IMR-90 (cell line): ENCODE data around the gene KRTAP5-10. TPM values are rescaled to one million over a fixed set of nuclear protein-coding genes. Genes with fewer than 3 reads are reported as not detected.

Experiments
- ATAC-seq: fragments of 200-7000 bp; cut with Tn5 transposase; 2 replicates; pipeline ENCODE4 v1.9.1; 2020; ENCODE audit warnings: low read depth, mild to moderate bottlenecking, moderate library complexity
- BruUV-seq: library from RNA; stranded (reverse); fragments of 400-500 nt; replicated peaks from 2 replicates; lab custom pipeline; 2021; lab: Mats Ljungman, UMichigan
- CTCF ChIA-PET: fragments of 300-600 bp; formaldehyde crosslinking; extraction: SDS; loops from one replicate; lab custom pipeline; 2021; ENCODE audit warnings: antibody characterized with exemption; lab: Yijun Ruan, JAX
- POLR2A ChIA-PET: fragments of 300-600 bp; sonication (Branson Sonifier 250); formaldehyde crosslinking; loops from one replicate; lab custom pipeline; 2022; ENCODE audit warnings: antibody characterized with exemption; ENCODE audit not compliant: unreplicated experiment; lab: Charles Lee
- DNase-seq: peaks from one replicate; pipeline ENCODE4 v3.0.0; 2013
- H2AFZ ChIP-seq: replicated peaks from 2 replicates; pipeline ENCODE3; 2013; ENCODE audit warnings: low read length, mild to moderate bottlenecking; ENCODE audit not compliant: poor library complexity
- H2AK5ac ChIP-seq: 2 replicates; pipeline ENCODE4 v1.6.1; 2013; ENCODE audit warnings: low read depth, low read length, inconsistent platforms
- H2AK9ac ChIP-seq: replicated peaks from 2 replicates; pipeline ENCODE3; 2013; ENCODE audit warnings: mild to moderate bottlenecking, low read depth, low read length, moderate library complexity; ENCODE audit not compliant: poor library complexity
- H2BK120ac ChIP-seq: 2 replicates; pipeline ENCODE4 v1.6.1; 2013; ENCODE audit warnings: low read depth, low read length, inconsistent platforms
- H2BK15ac ChIP-seq: 3 replicates; pipeline ENCODE4 v1.6.1; 2013; ENCODE audit warnings: low read depth, low read length, inconsistent platforms
- H2BK20ac ChIP-seq: 2 replicates; pipeline ENCODE4 v1.6.1; 2013; ENCODE audit warnings: low read depth, mild to moderate bottlenecking, inconsistent platforms, low read length, moderate library complexity
- H2BK5ac ChIP-seq: 2 replicates; pipeline ENCODE4 v1.6.1; 2013; ENCODE audit warnings: mild to moderate bottlenecking, low read depth, low read length, inconsistent platforms; ENCODE audit not compliant: poor library complexity, severe bottlenecking
- H3K14ac ChIP-seq: replicated peaks from 2 replicates; pipeline ENCODE4 v1.6.1; 2013; ENCODE audit warnings: low read depth, low read length, inconsistent platforms
- H3K18ac ChIP-seq: 2 replicates; pipeline ENCODE4 v1.6.1; 2013; ENCODE audit warnings: low read depth, low read length, control low read depth
- H3K23ac ChIP-seq: 2 replicates; pipeline ENCODE4 v1.6.1; 2013; ENCODE audit warnings: low read depth, low read length, inconsistent platforms
- H3K27ac ChIP-seq: 2 replicates; pipeline ENCODE4 v1.5.1; 2013; ENCODE audit warnings: mild to moderate bottlenecking, control low read depth, low read length; ENCODE audit not compliant: insufficient read depth
- H3K27me3 ChIP-seq: 2 replicates; pipeline ENCODE4 v1.6.1; 2013; ENCODE audit warnings: low read length; ENCODE audit not compliant: control insufficient read depth, insufficient read depth
- H3K36me3 ChIP-seq: 2 replicates; pipeline ENCODE4 v1.6.1; 2013; ENCODE audit warnings: low read length, mixed read lengths; ENCODE audit not compliant: control insufficient read depth, insufficient read depth
- H3K4ac ChIP-seq: 2 replicates; pipeline ENCODE4 v1.6.1; 2013; ENCODE audit warnings: low read depth, low read length, inconsistent platforms
- H3K4me1 ChIP-seq: 2 replicates; pipeline ENCODE4 v1.6.1; 2013; ENCODE audit warnings: low read length, mixed read lengths; ENCODE audit not compliant: control insufficient read depth, insufficient read depth
- H3K4me2 ChIP-seq: 2 replicates; pipeline ENCODE4 v1.6.1; 2013; ENCODE audit warnings: low read depth, mild to moderate bottlenecking, control low read depth, low read length, moderate library complexity
- H3K4me3 ChIP-seq: 2 replicates; pipeline ENCODE4 v1.5.1; 2013; ENCODE audit warnings: low read depth, mild to moderate bottlenecking, control low read depth, low read length, moderate library complexity; ENCODE audit not compliant: insufficient read depth
- H3K56ac ChIP-seq: 2 replicates; pipeline ENCODE4 v1.6.1; 2013; ENCODE audit warnings: low read length, inconsistent platforms; ENCODE audit not compliant: insufficient read depth; ENCODE audit errors: extremely low read depth
- H3K79me1 ChIP-seq, 2 experiments: 2 replicates each; pipeline ENCODE4 v1.6.1; 2013; ENCODE audit warnings: low read length in 2 of 2, inconsistent platforms in 1 of 2, low read depth in 1 of 2
- H3K9ac ChIP-seq: 2 replicates; pipeline ENCODE4 v1.6.1; 2013; ENCODE audit warnings: low read depth, low read length, control low read depth
- H3K9me1 ChIP-seq: 2 replicates; pipeline ENCODE4 v1.6.1; 2013; ENCODE audit warnings: low read length, inconsistent platforms; ENCODE audit not compliant: insufficient read depth
- H3K9me3 ChIP-seq: 2 replicates; pipeline ENCODE4 v1.6.1; 2013; ENCODE audit warnings: low read length; ENCODE audit not compliant: control insufficient read depth, insufficient read depth
- H4K20me1 ChIP-seq: 2 replicates; pipeline ENCODE4 v1.6.1; 2013; ENCODE audit warnings: low read length, inconsistent platforms; ENCODE audit not compliant: insufficient read depth
- H4K5ac ChIP-seq: 2 replicates; pipeline ENCODE4 v1.6.1; 2013; ENCODE audit warnings: mild to moderate bottlenecking, low read depth, low read length, control low read depth
- H4K8ac ChIP-seq, 2 experiments: 2 replicates each; pipeline ENCODE4 v1.6.1; 2013; ENCODE audit warnings: low read depth in 2 of 2, low read length in 2 of 2, control low read depth in 1 of 2, inconsistent platforms in 1 of 2
- H4K91ac ChIP-seq: 2 replicates; pipeline ENCODE4 v1.6.1; 2013; ENCODE audit warnings: low read depth, low read length, inconsistent platforms; ENCODE audit not compliant: insufficient read depth
- CEBPB ChIP-seq: IDR thresholded peaks from 2 replicates; pipeline ENCODE4 v1.6.1; 2012; ENCODE audit warnings: low read depth, low read length, improper control_type of control experiment
- CTCF ChIP-seq: conservative IDR thresholded peaks from 2 replicates; pipeline ENCODE4 v1.5.1; 2012; ENCODE audit warnings: mild to moderate bottlenecking, low read depth, low read length, improper control_type of control experiment
- NFE2L2 ChIP-seq: fragments of 150-350 bp; IDR thresholded peaks from 2 replicates; pipeline ENCODE4 v1.6.1; 2016; ENCODE audit warnings: low read depth, mild to moderate bottlenecking, low read length
- POLR2A ChIP-seq: IDR thresholded peaks from 2 replicates; pipeline ENCODE4 v1.6.1; 2012; ENCODE audit warnings: mild to moderate bottlenecking, low read depth, low read length
- RAD21 ChIP-seq: IDR thresholded peaks from 2 replicates; pipeline ENCODE4 v1.6.1; 2012; ENCODE audit warnings: low read length, improper control_type of control experiment
- RCOR1 ChIP-seq: IDR thresholded peaks from 2 replicates; pipeline ENCODE4 v1.6.1; 2012; ENCODE audit warnings: mild to moderate bottlenecking, low read length, improper control_type of control experiment; ENCODE audit not compliant: insufficient replicate concordance
- SMC3 ChIP-seq: fragments of 150-350 bp; IDR thresholded peaks from 2 replicates; pipeline ENCODE4 v1.6.1; 2016; ENCODE audit warnings: low read depth, mild to moderate bottlenecking, antibody characterized with exemption, low read length, moderate library complexity
- USF2 ChIP-seq: fragments of 150-350 bp; IDR thresholded peaks from 2 replicates; pipeline ENCODE4 v1.6.1; 2017; ENCODE audit warnings: mild to moderate bottlenecking, antibody characterized with exemption, low read length, low read depth
- WGBS, 2 experiments: methylation state at CpG; one replicate each; pipeline versions ENCODE4 v1.1.5 to v1.1.7; 2013; ENCODE audit warnings: missing lambda C conversion rate in 2 of 2; ENCODE audit not compliant: insufficient read length in 1 of 2; ENCODE audit errors: extremely low coverage in 2 of 2; 5-methylcytosine and 5-hydroxymethylcytosine counted together
- dilution Hi-C: fragments of 300-500 bp; cut with HindIII; formaldehyde crosslinking; loops from one replicate; pipeline ENCODE4 v1.14.3; 2018; ENCODE audit warnings: low sequenced_read_pairs; ENCODE audit not compliant: unreplicated experiment
- in situ Hi-C: fragments of 300-500 bp; cut with MboI; formaldehyde crosslinking; loops from 3 replicates; pipeline ENCODE4 v1.14.3; 2019; ENCODE audit warnings: low sequenced_read_pairs, inconsistent platforms, mixed read lengths
- intact Hi-C: fragments of 100-400 bp; cut with micrococcal nuclease; formaldehyde crosslinking; loops from 2 replicates; pipeline ENCODE4 v1.10.0; 2022
- polyA plus RNA-seq, 3 experiments: library from polyadenylated mRNA; depleted of rRNA; stranded (reverse); fragments of >200 nt; gene quantifications; 2 replicates each; pipeline ENCODE4 v1.2.3, GENCODE V29; 2012; ENCODE audit warnings: low replicate concordance in 1 of 3
- total RNA-seq: library from RNA; depleted of rRNA; stranded (reverse); fragments of >200 nt; gene quantifications from 2 replicates; pipeline ENCODE4 v1.2.3, GENCODE V29; 2012

Gene KRTAP5-10
- total and polyA plus RNA-seq, 2 of the 4 experiments (the other 2 are of a cell fraction) = not detected

- no peaks in the 10 kb centered on the region for H3K79me1 ChIP-seq
- dilution Hi-C loops = no loop called here
Observed at GRCh38 chr11:71537537-71537936, 27.8 kb upstream of the KRTAP5-10 start.

More at GRCh38 chr11:71537537-71537936, 27.8 kb upstream of the KRTAP5-10 start:
- Histone ChIP-seq H2BK15ac (no peak overlapping the region), H4K91ac (no peak overlapping the region), H3K36me3 (no peaks in the 10 kb centered on the region), H2BK120ac (no peak overlapping the region), H2AK5ac (no peak overlapping the region), H2BK5ac (no peak overlapping the region), H3K18ac (no peak overlapping the region), H2AK9ac (no peak overlapping the region), H3K4ac (no peak overlapping the region), H3K9ac (no peak overlapping the region), H4K20me1 (no peaks in the 10 kb centered on the region), H3K9me1 (no peaks in the 10 kb centered on the region), H2BK20ac (no peak overlapping the region), H3K9me3 (no peaks in the 10 kb centered on the region), H3K27ac (no peak overlapping the region), H3K4me2 (no peak overlapping the region), H3K23ac (no peak overlapping the region), H3K4me3 (no peak overlapping the region), H4K5ac (no peak overlapping the region), H4K8ac (no peak overlapping the region), H3K4me1 (no peaks in the 10 kb centered on the region), H2AFZ (no peak overlapping the region), H3K56ac (no peak overlapping the region), H3K14ac (no peak overlapping the region), H3K27me3 (peaks cover 10% of the 10 kb centered on the region)
- ATAC-seq (no peak), DNase-seq (no peak)
- intact Hi-C loops = no loop called here
- no peak for TF ChIP-seq CEBPB
- TF ChIP-seq RCOR1 = no peak
- TF ChIP-seq NFE2L2 = no peak
- no peak for TF ChIP-seq USF2
- TF ChIP-seq CTCF = no peak
- no peak for TF ChIP-seq SMC3
- TF ChIP-seq POLR2A = no peak
- TF ChIP-seq RAD21 = no peak
- CTCF ChIA-PET = no interaction called here
- 100% methylated on average over 3 of the region's 9 CpGs; no CpG with 5 or more reads in 1 of the 2 experiments for WGBS, 2 experiments
- POLR2A ChIA-PET = no interaction called here
- in situ Hi-C loops = no loop called here
- BruUV-seq = no TSS peak
